Bronchial epithelial cell (primary cell): Measurements from ENCODE around the gene ACSF2. TPM values are rescaled to one million over a fixed set of nuclear protein-coding genes. Genes with fewer than 3 reads are reported as not detected.
"Not testable (repeated sequence)": the region's sequence is repeated elsewhere in the genome, so short reads cannot be mapped to it uniquely, and the experiment has no call there.

Experiments used
- DNase-seq: peaks from one replicate; pipeline ENCODE4 v3.0.0-alpha.2; 2010; ENCODE audit warnings: low read depth
- FAIRE-seq: peaks from 2 replicates; lab custom pipeline; 2011; peaks lifted over from hg19 to GRCh38; lab: Jason Lieb, UNC
- H3K27me3 ChIP-seq: 2 replicates; pipeline ENCODE4 v1.5.1; 2011; ENCODE audit warnings: low read length; ENCODE audit not compliant: control insufficient read depth, insufficient read depth
- H3K36me3 ChIP-seq: 2 replicates; pipeline ENCODE4 v1.5.1; 2011; ENCODE audit warnings: low read length; ENCODE audit not compliant: control insufficient read depth, insufficient read depth
- H3K4me3 ChIP-seq: 2 replicates; pipeline ENCODE4 v1.5.1; 2011; ENCODE audit warnings: mild to moderate bottlenecking, low read depth, low read length, control low read depth
- CTCF ChIP-seq: IDR thresholded peaks from 2 replicates; pipeline ENCODE4 v1.5.1; 2011; ENCODE audit warnings: mild to moderate bottlenecking, moderate library complexity, low read length, control low read depth, inconsistent platforms; ENCODE audit not compliant: insufficient read depth, severe bottlenecking
- total RNA-seq: library from RNA; depleted of rRNA; stranded (reverse); fragments of >200 nt; gene quantifications from 2 replicates; pipeline ENCODE4 v1.2.1, GENCODE V29; 2014

Gene ACSF2
- total RNA-seq, 1 donor from 2014 or later: 14.7 TPM

- no peak for TF ChIP-seq CTCF
- no peak overlapping the region for H3K4me3 ChIP-seq
- DNase-seq (no peak), FAIRE-seq (no peak)
- no peaks in the 10 kb centered on the region for H3K36me3 ChIP-seq
- H3K27me3 ChIP-seq: no peaks in the 10 kb centered on the region
Observed at GRCh38 chr17:50475362-50475761, 49.3 kb downstream of the ACSF2 start.

- FAIRE-seq, H3K4me3 ChIP-seq, DNase-seq, H3K36me3 ChIP-seq, H3K27me3 ChIP-seq: not testable (repeated sequence)
Observed at GRCh38 chr17:50475775-50476544, 49.9 kb downstream of the ACSF2 start.

GRCh38 chr17:50476545-50477315 is 50.7 kb downstream of the ACSF2 start:
- TF ChIP-seq CTCF: no peak
- no peaks in the 10 kb centered on the region for H3K27me3 ChIP-seq
- no peaks in the 10 kb centered on the region for H3K36me3 ChIP-seq
- H3K4me3 ChIP-seq: no peak overlapping the region
- no peak for FAIRE-seq
- no peak for DNase-seq

GRCh38 chr17:50477976-50478375 is 52.0 kb downstream of the ACSF2 start:
- FAIRE-seq (no peak), DNase-seq (no peak)
- Histone ChIP-seq H3K4me3 (no peak overlapping the region), H3K36me3 (peaks cover 4% of the 10 kb centered on the region), H3K27me3 (no peaks in the 10 kb centered on the region)
- TF ChIP-seq CTCF: no peak

- FAIRE-seq (no peak), DNase-seq (peak; percentile 73)
- Histone ChIP-seq H3K27me3 (no peaks in the 10 kb centered on the region), H3K4me3 (peak within 1 kb of the TSS; percentile 48), H3K36me3 (peaks cover 6% of the 10 kb centered on the region)
- TF ChIP-seq CTCF: peak; percentile 78
Observed at GRCh38 chr17:50478391-50479381, 52.7 kb downstream of the ACSF2 start, which contains the start of gene RSAD1. TSS of gene RSAD1 (plus strand) at chr17:50478860. CDS start at chr17:50478885, 25 bp downstream.
